ENCODE data around the gene PPID. TPM values are rescaled to one million over a fixed set of nuclear protein-coding genes. Genes with fewer than 3 reads are reported as not detected.

Gene PPID
- total and polyA plus RNA-seq, 2 of the 13 experiments (the other 11 are each of a cell fraction or from before 2014, with no cell fraction given) = 15.4 to 63.4 TPM

DNA sequence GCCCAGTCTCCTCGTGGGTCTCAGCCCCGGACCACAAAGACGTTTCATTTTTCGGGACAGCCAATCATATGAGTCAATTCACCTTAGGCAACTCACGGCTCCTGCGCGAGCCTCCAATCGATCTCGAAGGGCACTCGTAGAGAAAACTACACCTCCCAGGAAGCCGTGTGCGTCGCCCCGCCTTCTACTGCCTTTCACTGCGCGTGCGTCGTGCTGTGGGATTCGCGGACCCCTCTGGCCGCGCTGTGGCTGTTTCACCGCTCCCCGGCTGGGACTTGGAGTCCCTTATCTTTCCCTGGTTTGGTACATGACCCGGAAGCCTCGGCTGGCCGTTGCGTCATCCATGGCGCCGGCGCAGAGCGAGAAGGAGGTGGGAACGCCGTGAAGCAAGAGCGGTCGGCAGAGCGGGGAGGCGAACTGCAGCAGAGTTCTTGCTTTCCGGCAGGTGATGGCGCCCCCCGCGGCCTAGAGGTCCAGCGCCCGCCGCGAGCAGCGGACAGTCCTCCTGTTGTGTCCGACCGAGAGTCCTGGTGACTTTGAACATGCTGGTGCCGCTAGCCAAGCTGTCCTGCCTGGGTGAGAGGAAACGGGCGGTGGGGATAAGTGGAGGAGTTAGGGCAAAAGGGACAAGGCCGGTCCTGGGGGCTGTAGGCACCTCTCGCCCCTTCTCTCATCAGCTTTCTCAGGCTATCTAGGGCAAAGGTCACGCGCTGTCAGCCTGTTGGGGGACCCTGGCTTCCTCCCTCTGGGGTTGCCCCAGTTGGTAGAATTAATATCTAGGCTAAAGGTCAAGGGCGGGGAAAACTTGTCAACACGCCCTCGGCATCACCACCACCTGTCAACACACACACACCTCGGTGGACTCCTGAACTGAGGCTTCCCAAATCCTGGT is 51.0 kb downstream of the PPID start, which contains the start of gene ETFDH (continued):
- TF ChIP-seq, protein P1, sequence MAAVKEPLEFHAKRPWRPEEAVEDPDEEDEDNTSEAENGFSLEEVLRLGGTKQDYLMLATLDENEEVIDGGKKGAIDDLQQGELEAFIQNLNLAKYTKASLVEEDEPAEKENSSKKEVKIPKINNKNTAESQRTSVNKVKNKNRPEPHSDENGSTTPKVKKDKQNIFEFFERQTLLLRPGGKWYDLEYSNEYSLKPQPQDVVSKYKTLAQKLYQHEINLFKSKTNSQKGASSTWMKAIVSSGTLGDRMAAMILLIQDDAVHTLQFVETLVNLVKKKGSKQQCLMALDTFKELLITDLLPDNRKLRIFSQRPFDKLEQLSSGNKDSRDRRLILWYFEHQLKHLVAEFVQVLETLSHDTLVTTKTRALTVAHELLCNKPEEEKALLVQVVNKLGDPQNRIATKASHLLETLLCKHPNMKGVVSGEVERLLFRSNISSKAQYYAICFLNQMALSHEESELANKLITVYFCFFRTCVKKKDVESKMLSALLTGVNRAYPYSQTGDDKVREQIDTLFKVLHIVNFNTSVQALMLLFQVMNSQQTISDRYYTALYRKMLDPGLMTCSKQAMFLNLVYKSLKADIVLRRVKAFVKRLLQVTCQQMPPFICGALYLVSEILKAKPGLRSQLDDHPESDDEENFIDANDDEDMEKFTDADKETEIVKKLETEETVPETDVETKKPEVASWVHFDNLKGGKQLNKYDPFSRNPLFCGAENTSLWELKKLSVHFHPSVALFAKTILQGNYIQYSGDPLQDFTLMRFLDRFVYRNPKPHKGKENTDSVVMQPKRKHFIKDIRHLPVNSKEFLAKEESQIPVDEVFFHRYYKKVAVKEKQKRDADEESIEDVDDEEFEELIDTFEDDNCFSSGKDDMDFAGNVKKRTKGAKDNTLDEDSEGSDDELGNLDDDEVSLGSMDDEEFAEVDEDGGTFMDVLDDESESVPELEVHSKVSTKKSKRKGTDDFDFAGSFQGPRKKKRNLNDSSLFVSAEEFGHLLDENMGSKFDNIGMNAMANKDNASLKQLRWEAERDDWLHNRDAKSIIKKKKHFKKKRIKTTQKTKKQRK (IDR thresholded peaks at IDR 0.05; ENCODE audit: low read length) = no peak
- TF ChIP-seq KLF9 (CRISPR knock-in tag; IDR thresholded peaks at IDR 0.05; ENCODE audit: low read depth) (0 out of 2 replicates have a peak, but pooled peaks have one; percentile 14), PITX1 (CRISPR knock-in tag; IDR thresholded peaks at IDR 0.05) (peak; percentile 48; the same call in 1 of the 2 replicates), ZNF547 (CRISPR knock-in tag; IDR thresholded peaks at IDR 0.05) (no peak; the same call in none of the 2 replicates), ZNF180 (CRISPR knock-in tag; IDR thresholded peaks at IDR 0.05; ENCODE audit: borderline replicate concordance, low read depth) (no peak), CBFB (CRISPR knock-in tag; IDR thresholded peaks at IDR 0.05) (peak; percentile 93), ZNF564 (CRISPR knock-in tag; IDR thresholded peaks at IDR 0.05) (peak; percentile 89), XBP1 (CRISPR knock-in tag; IDR thresholded peaks at IDR 0.05) (0 out of 2 replicates have a peak, but pooled peaks have one; percentile 12)
- TF ChIP-seq, protein P2, sequence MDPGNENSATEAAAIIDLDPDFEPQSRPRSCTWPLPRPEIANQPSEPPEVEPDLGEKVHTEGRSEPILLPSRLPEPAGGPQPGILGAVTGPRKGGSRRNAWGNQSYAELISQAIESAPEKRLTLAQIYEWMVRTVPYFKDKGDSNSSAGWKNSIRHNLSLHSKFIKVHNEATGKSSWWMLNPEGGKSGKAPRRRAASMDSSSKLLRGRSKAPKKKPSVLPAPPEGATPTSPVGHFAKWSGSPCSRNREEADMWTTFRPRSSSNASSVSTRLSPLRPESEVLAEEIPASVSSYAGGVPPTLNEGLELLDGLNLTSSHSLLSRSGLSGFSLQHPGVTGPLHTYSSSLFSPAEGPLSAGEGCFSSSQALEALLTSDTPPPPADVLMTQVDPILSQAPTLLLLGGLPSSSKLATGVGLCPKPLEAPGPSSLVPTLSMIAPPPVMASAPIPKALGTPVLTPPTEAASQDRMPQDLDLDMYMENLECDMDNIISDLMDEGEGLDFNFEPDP (CRISPR knock-in tag; conservative IDR thresholded peaks at IDR 0.05) = no peak
- TF ChIP-seq, protein P3, sequence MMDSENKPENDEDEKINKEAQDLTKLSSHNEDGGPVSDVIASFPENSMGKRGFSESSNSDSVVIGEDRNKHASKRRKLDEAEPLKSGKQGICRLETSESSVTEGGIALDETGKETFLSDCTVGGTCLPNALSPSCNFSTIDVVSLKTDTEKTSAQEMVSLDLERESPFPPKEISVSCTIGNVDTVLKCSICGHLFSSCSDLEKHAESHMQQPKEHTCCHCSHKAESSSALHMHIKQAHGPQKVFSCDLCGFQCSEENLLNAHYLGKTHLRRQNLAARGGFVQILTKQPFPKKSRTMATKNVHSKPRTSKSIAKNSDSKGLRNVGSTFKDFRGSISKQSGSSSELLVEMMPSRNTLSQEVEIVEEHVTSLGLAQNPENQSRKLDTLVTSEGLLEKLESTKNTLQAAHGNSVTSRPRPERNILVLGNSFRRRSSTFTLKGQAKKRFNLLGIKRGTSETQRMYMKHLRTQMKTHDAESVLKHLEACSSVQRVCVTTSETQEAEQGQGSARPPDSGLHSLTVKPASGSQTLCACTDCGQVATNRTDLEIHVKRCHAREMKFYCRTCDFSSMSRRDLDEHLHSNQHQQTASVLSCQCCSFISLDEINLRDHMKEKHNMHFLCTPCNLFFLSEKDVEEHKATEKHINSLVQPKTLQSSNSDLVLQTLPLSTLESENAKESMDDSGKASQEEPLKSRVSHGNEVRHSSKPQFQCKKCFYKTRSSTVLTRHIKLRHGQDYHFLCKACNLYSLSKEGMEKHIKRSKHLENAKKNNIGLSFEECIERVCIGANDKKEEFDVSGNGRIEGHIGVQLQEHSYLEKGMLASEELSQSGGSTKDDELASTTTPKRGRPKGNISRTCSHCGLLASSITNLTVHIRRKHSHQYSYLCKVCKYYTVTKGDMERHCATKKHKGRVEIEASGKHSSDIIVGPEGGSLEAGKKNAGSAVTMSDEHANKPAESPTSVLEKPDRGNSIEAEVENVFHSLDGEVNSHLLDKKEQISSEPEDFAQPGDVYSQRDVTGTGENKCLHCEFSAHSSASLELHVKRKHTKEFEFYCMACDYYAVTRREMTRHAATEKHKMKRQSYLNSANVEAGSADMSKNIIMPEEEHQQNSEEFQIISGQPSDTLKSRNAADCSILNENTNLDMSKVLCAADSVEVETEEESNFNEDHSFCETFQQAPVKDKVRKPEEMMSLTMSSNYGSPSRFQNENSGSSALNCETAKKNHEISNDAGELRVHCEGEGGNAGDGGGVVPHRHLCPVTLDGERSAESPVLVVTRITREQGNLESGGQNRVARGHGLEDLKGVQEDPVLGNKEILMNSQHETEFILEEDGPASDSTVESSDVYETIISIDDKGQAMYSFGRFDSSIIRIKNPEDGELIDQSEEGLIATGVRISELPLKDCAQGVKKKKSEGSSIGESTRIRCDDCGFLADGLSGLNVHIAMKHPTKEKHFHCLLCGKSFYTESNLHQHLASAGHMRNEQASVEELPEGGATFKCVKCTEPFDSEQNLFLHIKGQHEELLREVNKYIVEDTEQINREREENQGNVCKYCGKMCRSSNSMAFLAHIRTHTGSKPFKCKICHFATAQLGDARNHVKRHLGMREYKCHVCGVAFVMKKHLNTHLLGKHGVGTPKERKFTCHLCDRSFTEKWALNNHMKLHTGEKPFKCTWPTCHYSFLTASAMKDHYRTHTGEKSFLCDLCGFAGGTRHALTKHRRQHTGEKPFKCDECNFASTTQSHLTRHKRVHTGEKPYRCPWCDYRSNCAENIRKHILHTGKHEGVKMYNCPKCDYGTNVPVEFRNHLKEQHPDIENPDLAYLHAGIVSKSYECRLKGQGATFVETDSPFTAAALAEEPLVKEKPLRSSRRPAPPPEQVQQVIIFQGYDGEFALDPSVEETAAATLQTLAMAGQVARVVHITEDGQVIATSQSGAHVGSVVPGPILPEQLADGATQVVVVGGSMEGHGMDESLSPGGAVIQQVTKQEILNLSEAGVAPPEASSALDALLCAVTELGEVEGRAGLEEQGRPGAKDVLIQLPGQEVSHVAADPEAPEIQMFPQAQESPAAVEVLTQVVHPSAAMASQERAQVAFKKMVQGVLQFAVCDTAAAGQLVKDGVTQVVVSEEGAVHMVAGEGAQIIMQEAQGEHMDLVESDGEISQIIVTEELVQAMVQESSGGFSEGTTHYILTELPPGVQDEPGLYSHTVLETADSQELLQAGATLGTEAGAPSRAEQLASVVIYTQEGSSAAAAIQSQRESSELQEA (CRISPR knock-in tag; IDR thresholded peaks at IDR 0.05; ENCODE audit: not compliant biosample characterization) = no peak
- TF ChIP-seq, protein P4, sequence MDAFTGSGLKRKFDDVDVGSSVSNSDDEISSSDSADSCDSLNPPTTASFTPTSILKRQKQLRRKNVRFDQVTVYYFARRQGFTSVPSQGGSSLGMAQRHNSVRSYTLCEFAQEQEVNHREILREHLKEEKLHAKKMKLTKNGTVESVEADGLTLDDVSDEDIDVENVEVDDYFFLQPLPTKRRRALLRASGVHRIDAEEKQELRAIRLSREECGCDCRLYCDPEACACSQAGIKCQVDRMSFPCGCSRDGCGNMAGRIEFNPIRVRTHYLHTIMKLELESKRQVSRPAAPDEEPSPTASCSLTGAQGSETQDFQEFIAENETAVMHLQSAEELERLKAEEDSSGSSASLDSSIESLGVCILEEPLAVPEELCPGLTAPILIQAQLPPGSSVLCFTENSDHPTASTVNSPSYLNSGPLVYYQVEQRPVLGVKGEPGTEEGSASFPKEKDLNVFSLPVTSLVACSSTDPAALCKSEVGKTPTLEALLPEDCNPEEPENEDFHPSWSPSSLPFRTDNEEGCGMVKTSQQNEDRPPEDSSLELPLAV (CRISPR knock-in tag; conservative IDR thresholded peaks at IDR 0.05; ENCODE audit: low read depth) = no peak

All from HepG2 (cell line).